ENCODE data around the gene AFAP1.

Gene AFAP1

DNA sequence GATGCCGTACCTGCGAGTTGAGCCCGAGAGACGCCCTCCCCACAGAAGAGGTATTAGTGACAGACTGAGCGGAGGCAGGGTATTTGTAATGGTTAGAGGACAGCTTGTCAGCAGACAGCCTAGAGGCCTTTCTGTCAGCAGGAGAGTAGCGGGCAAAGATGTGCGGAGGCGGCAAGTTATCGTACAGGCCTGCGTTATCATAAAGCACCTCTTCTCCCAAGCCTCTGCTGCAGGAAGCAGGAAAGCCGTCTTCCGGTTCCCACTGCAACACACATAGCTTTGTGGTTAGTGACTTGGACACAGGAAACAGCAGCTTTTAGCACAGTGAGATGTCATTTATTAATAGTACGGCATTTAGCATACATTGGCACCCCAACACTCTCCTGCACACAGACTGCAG lies 158.3 kb downstream of the AFAP1 start:
- Histone ChIP-seq H3K36me3 (ENCODE audit: control insufficient read depth, insufficient read depth, low read length) (no peaks in the 10 kb centered on the region), H3K27ac (no peak overlapping the region), H3K4me3 (ENCODE audit: low read depth, low read length) (no peak overlapping the region), H3K4me1 (no peaks in the 10 kb centered on the region), H3K9me3 (ENCODE audit: control insufficient read depth, low read length) (no peaks in the 10 kb centered on the region), H3K9ac (no peak overlapping the region), H2AFZ (no peak overlapping the region), H3K4me2 (ENCODE audit: low read length) (no peak overlapping the region), H3K79me2 (no peaks in the 10 kb centered on the region), H3K27me3 (ENCODE audit: control insufficient read depth, insufficient read depth, low read length) (no peaks in the 10 kb centered on the region)
- TF ChIP-seq, protein P1, sequence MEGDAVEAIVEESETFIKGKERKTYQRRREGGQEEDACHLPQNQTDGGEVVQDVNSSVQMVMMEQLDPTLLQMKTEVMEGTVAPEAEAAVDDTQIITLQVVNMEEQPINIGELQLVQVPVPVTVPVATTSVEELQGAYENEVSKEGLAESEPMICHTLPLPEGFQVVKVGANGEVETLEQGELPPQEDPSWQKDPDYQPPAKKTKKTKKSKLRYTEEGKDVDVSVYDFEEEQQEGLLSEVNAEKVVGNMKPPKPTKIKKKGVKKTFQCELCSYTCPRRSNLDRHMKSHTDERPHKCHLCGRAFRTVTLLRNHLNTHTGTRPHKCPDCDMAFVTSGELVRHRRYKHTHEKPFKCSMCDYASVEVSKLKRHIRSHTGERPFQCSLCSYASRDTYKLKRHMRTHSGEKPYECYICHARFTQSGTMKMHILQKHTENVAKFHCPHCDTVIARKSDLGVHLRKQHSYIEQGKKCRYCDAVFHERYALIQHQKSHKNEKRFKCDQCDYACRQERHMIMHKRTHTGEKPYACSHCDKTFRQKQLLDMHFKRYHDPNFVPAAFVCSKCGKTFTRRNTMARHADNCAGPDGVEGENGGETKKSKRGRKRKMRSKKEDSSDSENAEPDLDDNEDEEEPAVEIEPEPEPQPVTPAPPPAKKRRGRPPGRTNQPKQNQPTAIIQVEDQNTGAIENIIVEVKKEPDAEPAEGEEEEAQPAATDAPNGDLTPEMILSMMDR (IDR thresholded peaks at IDR 0.05) = no peak

DNA sequence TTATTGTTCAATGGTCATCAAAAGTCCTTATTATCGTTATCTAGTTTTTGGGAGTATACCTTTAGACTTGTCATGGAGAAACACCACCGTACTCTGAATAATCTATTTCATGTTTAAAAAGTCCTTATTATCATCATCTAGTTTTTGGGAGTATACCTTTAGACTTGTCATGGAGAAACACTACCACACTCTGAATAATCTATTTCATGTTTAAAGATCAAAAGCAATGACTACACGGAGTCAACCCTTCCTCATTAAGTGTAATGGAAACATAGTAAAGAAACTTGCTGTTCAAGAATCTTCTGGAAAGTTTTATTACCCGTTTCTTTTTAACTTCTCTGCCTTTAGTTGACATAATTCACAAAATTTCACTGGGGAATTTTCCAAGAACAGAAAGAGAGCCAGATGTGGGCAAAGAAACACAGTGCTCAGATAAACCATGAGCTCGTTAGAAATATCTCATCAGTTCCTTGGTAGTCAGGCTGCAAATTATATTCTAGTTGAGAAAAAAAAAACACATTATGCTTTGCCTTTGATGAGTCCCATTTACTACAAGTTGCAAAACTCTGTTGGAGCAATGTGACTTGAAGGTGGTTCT lies 158.8 kb downstream of the AFAP1 start:
- Histone ChIP-seq H3K4me1 (no peaks in the 10 kb centered on the region), H2AFZ (no peak overlapping the region), H3K9me3 (ENCODE audit: control insufficient read depth, low read length) (no peaks in the 10 kb centered on the region), H3K27me3 (ENCODE audit: control insufficient read depth, insufficient read depth, low read length) (no peaks in the 10 kb centered on the region), H3K9ac (no peak overlapping the region), H3K4me3 (ENCODE audit: low read depth, low read length) (no peak overlapping the region), H3K36me3 (ENCODE audit: control insufficient read depth, insufficient read depth, low read length) (no peaks in the 10 kb centered on the region), H3K27ac (no peak overlapping the region), H3K4me2 (ENCODE audit: low read length) (no peak overlapping the region), H3K79me2 (no peaks in the 10 kb centered on the region)
- TF ChIP-seq, protein P1 (IDR thresholded peaks at IDR 0.05) = no peak

DNA sequence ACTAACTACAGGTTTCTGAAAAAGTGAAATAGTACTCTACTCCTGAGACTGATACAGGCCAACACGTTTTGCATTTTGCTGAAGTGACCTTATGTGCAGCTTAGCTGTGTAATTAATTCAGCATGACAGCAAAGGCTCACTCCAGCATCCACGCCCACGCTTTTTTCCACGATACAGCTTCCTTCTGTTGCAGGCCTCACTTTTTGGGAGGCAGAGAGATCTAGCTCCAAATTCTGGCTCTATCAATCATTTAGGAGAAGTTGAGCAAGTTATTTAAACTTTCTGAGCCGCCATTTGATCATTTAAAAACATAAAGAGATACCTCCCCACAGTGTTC lies 160.3 kb downstream of the AFAP1 start:
- Histone ChIP-seq H3K79me2 (no peaks in the 10 kb centered on the region), H3K27me3 (ENCODE audit: control insufficient read depth, insufficient read depth, low read length) (no peaks in the 10 kb centered on the region), H3K27ac (no peak overlapping the region), H3K4me3 (ENCODE audit: low read depth, low read length) (no peak overlapping the region), H3K9ac (no peak overlapping the region), H3K36me3 (ENCODE audit: control insufficient read depth, insufficient read depth, low read length) (no peaks in the 10 kb centered on the region), H2AFZ (no peak overlapping the region), H3K9me3 (ENCODE audit: control insufficient read depth, low read length) (no peaks in the 10 kb centered on the region), H3K4me1 (no peaks in the 10 kb centered on the region), H3K4me2 (ENCODE audit: low read length) (no peak overlapping the region)
- TF ChIP-seq, protein P1 (IDR thresholded peaks at IDR 0.05) = no peak

DNA sequence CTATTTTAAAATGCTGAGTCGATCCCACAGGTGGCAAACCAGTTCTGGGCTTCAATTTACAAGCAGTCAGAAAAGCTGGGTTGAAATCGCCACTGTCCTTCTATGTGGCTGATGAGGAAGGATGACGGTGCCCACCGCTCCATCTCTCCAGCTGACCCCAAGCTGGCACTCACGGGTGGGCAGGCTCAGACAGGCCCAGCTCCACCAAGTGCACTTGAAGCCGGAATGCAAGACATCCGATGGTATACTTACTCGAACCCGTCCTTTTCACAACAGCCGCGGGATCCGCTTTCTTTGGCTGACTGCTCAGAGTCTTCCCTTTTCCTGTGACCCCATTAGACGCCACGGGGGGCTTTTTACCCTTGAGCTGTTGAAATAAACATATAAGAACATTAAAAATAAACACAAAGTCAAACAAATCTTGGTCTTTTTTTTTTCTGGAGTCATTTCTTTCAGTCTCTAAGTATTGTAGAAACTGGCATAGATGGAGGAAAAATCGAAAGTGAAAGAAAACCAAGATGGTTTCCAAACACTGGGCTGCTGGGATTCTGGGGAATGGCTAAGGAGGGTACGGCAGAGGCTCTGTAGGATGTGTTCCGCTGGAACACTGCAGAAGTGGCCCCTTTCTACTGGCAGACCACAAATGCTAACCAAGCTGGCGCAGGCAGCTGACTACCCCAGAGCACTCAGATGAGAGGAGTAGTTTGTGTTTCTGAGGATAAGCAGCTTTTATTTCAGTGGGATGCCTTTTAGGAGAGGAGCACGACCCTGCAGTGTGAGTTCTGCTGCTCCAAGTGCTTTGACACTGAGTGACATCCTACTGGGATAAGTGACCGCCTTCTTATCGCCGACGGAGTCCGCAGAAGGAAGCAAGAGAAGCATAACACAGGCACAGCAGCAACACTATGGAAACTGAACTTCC lies 160.9 kb downstream of the AFAP1 start:
- TF ChIP-seq, protein P1 (IDR thresholded peaks at IDR 0.05) = no peak
- Histone ChIP-seq H3K9me3 (ENCODE audit: control insufficient read depth, low read length) (no peaks in the 10 kb centered on the region), H3K4me2 (ENCODE audit: low read length) (no peak overlapping the region), H3K79me2 (no peaks in the 10 kb centered on the region), H3K9ac (no peak overlapping the region), H3K4me3 (ENCODE audit: low read depth, low read length) (no peak overlapping the region), H2AFZ (no peak overlapping the region), H3K27ac (no peak overlapping the region), H3K4me1 (no peaks in the 10 kb centered on the region), H3K36me3 (ENCODE audit: control insufficient read depth, insufficient read depth, low read length) (no peaks in the 10 kb centered on the region), H3K27me3 (ENCODE audit: control insufficient read depth, insufficient read depth, low read length) (no peaks in the 10 kb centered on the region)
